Hematopoietic multipotent progenitor cell treated with erythropoietin and hydrocortisone succinate and interleukin-3 and kit ligand, for 15 days (in vitro differentiated cells): Measurements from ENCODE around the gene CD82.

Experiments
- DNase-seq: peaks from one replicate; pipeline ENCODE4 v3.0.0-alpha.2; 2015; ENCODE audit warnings: low spot score

CD82 gene

DNA sequence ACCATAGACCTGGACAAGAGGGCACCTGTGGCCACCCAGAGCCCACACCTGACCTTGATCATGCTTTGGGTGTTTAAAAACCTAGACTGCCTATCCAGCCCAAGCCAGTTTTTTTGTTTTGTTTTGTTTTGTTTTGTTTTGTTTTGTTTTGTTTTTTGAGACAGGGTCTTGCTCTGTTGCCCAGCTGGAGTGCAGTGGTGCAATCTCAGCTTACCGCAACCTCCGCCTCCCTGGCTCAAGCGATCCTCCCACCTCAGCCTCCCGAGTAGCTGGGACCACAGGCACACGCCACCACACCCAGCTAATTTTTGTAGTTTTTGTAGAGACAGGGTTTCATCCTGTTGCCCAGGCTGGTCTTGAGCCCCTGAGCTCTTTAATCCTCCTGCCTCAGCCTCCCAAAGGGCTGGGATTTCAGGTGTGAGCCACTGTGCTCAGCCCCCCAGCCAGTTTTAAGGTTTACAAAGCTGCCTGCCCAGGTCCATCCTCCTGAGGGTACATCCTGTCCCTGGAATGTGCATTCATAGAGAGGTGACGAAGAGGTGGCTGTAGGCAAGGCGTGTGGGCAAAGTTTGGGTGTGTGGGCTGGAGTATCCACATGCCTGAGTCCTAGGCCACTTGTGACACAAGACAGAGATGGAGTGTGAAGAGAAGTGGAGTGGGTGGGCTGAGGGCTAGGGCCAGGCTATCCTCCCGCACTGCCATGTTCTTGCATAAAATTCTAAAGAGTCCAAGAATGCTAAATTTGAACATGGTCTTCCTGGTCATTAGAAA is 3.3 kb upstream of the CD82 start:
- DNase-seq: no peak

GRCh38 chr11:44562845-44563460 is 2.5 kb upstream of the CD82 start:
- no peak for DNase-seq

DNA sequence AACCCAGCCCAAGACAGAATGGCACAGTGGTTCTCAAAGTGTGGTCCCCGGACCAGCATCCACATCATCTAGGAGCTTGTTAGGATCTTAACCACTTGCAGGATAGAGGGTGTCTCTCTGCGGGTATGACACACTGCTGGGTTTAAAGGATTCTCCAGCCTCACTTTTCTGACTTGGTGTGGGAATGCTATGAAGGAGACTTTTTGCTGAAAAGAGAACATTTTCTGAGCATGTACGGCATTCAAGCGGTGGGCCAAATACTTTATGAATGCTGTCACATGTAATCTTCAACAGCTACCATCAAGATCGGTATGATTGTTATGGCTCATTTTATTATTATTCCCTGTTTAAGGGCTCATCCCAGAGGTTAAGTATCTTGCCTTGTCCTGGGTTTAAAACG is 1.8 kb upstream of the CD82 start:
- DNase-seq: no peak

DNA sequence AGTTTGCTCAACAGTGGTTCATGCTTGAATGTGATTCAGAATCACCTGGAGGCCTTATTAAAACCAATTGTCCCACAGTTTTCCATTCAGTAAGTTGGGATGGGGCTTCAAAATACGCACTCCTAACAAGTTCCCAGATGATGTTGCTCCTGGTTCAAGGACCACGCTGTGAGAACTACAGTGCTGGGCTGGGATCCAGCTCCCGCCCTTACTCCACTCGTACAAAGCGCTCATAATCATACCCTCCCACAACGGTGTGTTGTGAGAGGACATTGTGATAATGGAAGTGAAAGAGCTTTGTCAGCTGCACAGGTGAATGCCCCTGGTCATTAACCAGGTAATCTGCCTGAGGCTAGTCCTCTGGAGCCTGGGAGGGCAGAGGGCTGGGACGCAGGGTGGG is 1.3 kb upstream of the CD82 start:
- peak; percentile 41 for DNase-seq

GRCh38 chr11:44564670-44565210 is 723 bp upstream of the CD82 start:
- peak; percentile 78 for DNase-seq

GRCh38 chr11:44565953-44566949 is 788 bp downstream of the CD82 start:
- no peak for DNase-seq

DNA sequence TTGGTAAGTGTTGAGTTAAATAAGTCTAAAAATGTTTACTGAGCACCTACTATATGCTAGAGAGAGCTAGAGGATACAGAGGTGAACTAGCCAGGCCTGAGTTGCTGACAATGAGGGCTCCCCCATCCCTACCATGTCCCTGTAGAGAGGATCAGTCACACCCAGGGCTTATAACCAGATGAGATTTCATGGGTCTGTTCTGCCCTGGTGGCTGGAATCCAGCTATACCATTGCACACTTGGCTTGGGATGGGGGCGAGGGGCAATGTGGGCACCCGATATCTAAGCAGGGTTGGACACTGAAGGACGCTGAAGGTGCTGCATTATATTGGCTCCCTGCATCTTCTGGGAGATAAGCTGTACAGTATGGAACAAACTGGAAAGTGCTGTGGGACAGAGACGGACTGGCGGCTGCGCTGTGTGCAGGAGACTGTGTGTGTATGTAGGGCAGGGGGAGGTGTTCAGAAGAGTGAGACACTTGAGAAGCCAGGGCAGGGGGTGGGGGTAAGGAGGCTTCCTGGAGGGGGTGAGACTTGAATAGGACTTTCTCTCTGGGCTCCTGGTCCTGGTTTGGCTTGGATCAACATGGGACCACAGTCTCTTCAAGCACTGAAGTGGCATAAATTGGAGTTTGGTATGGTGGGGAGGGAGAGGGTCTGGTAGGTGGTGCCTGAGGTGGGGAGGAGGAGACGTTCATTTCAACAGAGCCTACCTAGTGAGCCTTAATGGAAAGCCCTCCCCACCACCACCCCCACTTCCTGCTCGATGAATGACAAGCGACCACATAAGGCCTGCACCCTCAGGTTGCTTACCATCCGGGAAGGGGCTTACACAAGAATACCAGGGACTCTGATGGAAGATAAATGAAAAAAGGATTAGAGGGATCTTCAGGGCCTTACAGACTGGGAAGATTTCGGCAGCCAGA is 1.8 kb downstream of the CD82 start:
- no peak for DNase-seq

GRCh38 chr11:44567876-44568256 is 2.4 kb downstream of the CD82 start:
- DNase-seq: no peak

GRCh38 chr11:44568331-44568657 is 2.8 kb downstream of the CD82 start:
- DNase-seq: no peak

DNA sequence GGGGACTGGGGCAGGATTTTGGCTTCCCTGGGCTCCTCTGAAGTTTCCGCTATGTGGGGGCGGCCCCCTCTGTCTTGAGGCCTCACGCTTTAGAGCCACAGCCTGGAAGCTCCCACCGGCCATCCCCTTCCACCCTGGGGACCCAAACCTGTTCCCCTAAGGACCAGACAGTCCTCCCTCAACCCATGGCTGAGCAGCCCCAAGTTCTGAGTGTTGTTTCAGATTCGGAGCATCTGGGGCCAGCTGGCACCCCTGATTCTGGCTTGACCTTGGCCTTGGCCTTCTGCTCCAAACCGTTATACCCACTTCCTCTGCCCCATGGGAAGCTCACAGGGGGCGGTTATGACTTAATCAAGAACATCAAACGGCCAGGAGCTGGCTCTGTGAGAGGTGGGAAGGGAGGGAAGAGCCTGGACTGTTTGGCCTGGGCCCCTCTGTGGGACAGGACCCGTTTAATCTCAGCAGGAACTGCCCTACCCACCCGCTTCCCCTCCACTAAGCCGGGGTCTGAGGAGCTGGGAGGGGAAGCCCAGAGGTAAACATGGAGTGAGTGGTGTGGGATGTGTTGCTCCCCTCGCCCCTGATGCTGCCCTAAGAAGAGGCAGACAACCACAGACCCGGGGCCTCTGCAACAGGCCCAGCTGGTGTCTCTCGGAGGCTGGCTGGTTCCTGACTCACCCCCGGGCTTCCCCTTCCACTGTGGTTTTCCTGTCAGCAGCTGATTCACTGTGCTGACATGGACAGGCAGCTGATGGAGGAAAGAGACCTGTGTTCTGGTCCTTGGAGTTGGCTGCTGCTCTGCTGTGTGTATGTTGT is 3.4 kb downstream of the CD82 start:
- peak; percentile 47 for DNase-seq

DNA sequence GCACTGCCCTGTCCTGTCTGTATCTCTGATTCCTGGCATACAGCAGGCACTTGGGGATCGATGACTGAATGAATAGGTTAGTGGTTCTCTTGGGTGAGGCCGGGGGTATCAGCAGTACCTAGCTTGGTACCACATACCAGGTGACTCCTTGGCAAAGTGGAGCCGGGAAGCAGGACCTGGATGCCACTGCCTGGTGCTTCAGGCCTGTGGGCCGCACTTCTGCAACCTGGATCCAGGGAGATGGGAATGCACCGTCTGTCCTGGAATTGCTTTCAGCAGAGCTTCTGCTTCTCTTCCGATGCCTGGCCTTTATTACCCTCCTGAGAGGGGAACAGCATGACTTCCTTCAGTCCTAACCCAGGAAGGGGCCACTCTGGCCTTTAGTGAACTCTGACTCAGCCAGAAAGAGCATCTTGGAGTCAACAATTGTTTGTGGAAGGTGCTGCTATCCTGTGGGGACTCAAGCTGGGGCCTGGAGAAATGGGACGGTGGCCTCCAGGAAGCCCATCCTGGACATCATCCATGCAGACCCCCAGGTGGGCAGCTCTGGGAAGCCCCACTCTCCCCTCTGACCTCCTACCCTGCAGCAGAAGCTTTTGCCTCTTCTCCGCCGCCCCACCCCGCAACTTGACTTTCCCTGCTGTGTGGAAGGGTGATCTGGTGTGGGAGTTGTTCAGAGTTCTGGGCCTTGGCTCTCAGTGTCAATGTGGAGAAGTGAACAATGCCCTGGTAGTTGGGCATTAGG is 5.1 kb downstream of the CD82 start:
- no peak for DNase-seq

GRCh38 chr11:44571871-44572270 is 6.4 kb downstream of the CD82 start:
- no peak for DNase-seq

GRCh38 chr11:44572436-44572835 is 7.0 kb downstream of the CD82 start:
- peak; percentile 57 for DNase-seq

DNA sequence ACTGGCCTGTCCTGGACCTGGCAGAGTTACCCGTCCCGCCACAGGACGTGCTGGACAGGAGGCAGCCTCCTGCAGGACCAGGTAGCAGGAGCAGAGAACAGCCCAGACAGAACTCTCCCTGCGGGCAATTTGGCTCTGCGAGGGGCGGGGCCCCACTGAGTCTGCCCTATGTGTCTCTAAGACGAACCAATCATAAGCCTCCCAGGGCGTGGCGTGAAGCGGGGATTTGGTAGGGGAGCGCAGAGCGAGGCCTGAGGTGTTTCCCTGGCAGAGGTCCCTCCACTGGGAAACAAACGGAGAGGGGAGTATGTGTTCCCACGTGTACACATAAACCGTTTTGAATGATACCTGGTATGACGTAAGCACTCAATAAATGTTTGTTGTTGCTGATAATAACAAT is 7.4 kb downstream of the CD82 start:
- peak; percentile 71 for DNase-seq

- peak; percentile 48 for DNase-seq
Measured at GRCh38 chr11:44573333-44573732, 7.9 kb downstream of the CD82 start.

- no peak for DNase-seq
Measured at GRCh38 chr11:44574610-44575287, 9.3 kb downstream of the CD82 start.

GRCh38 chr11:44575288-44575672 is 9.8 kb downstream of the CD82 start:
- DNase-seq: no peak

GRCh38 chr11:44575962-44576361 is 10.5 kb downstream of the CD82 start:
- DNase-seq: no peak

GRCh38 chr11:44576656-44577055 is 11.2 kb downstream of the CD82 start:
- no peak for DNase-seq
